PC-9 (cell line): ENCODE data around the gene BNIP3. TPM values are rescaled to one million over a fixed set of nuclear protein-coding genes. Genes with fewer than 3 reads are reported as not detected.
A peak's percentile ranks its signal among the peaks of the same experiment; 100 is the strongest.

ENCODE experiments used
- BruUV-seq: library from RNA; stranded (reverse); fragments of 400-500 nt; replicated peaks from 2 replicates; lab custom pipeline; 2021; lab: Mats Ljungman, UMichigan
- CTCF ChIA-PET: fragments of 300-600 bp; sonication (Branson Sonifier 250); formaldehyde crosslinking; loops from one replicate; lab custom pipeline; 2022; ENCODE audit warnings: antibody characterized with exemption; lab: Charles Lee
- POLR2A ChIA-PET: fragments of 300-600 bp; sonication (Branson Sonifier 250); formaldehyde crosslinking; loops from one replicate; lab custom pipeline; 2022; ENCODE audit warnings: antibody characterized with exemption; ENCODE audit not compliant: unreplicated experiment; lab: Charles Lee
- DNase-seq, 2 experiments: peaks; one replicate each; pipeline versions ENCODE4 v3.0.0 to v3.0.0-alpha.2; 2015 to 2022; ENCODE audit warnings: mixed read lengths in 1 of 2
- H2AFZ ChIP-seq: fragments of 200-600 bp; sonication (generic); 2 replicates; pipeline ENCODE4 v1.8.1; 2017; ENCODE audit warnings: antibody characterized with exemption
- H3F3A ChIP-seq: fragments of 200-600 bp; sonication (generic); 2 replicates; pipeline ENCODE4 v1.8.1; 2017; ENCODE audit warnings: antibody characterized with exemption, mild to moderate bottlenecking, low read depth; ENCODE audit not compliant: insufficient read depth
- H3K27ac ChIP-seq: fragments of 200-600 bp; sonication (generic); 2 replicates; pipeline ENCODE4 v1.6.1; 2016; ENCODE audit warnings: mixed run types
- H3K27me3 ChIP-seq: fragments of 200-600 bp; sonication (generic); 2 replicates; pipeline ENCODE4 v1.6.1; 2016; ENCODE audit warnings: low read depth, mixed run types; ENCODE audit not compliant: insufficient read depth
- H3K36me3 ChIP-seq: fragments of 200-600 bp; sonication (generic); 2 replicates; pipeline ENCODE4 v1.6.1; 2016; ENCODE audit warnings: low read depth, mixed run types
- H3K4me1 ChIP-seq: fragments of 200-600 bp; sonication (generic); replicated peaks from 2 replicates; pipeline ENCODE4 v1.6.1; 2016; ENCODE audit warnings: mixed run types; ENCODE audit not compliant: insufficient read depth
- H3K4me2 ChIP-seq: fragments of 200-600 bp; sonication (generic); 2 replicates; pipeline ENCODE4 v1.6.1; 2017; ENCODE audit warnings: mixed run types
- H3K4me3 ChIP-seq: fragments of 200-600 bp; sonication (generic); 2 replicates; pipeline ENCODE4 v1.6.1; 2016; ENCODE audit warnings: mixed run types
- H3K79me2 ChIP-seq: fragments of 200-600 bp; sonication (generic); 2 replicates; pipeline ENCODE4 v1.6.1; 2017; ENCODE audit warnings: low read depth, mixed run types
- H3K9me2 ChIP-seq: fragments of 200-600 bp; sonication (generic); 2 replicates; pipeline ENCODE4 v1.8.1; 2017; ENCODE audit warnings: mild to moderate bottlenecking; ENCODE audit not compliant: insufficient read depth
- H3K9me3 ChIP-seq: fragments of 200-600 bp; sonication (generic); 2 replicates; pipeline ENCODE4 v1.8.1; 2016; ENCODE audit warnings: low read depth; ENCODE audit not compliant: insufficient read depth
- H4K20me1 ChIP-seq: fragments of 200-600 bp; sonication (generic); 2 replicates; pipeline ENCODE4 v1.8.1; 2017; ENCODE audit not compliant: insufficient read depth
- CTCF ChIP-seq: fragments of 200-600 bp; sonication (generic); conservative IDR thresholded peaks from 2 replicates; pipeline ENCODE4 v1.6.1; 2017; ENCODE audit warnings: mixed run types, antibody characterized with exemption, mild to moderate bottlenecking, moderate library complexity
- EZH2 ChIP-seq: fragments of 200-600 bp; sonication (generic); IDR thresholded peaks from 2 replicates; pipeline ENCODE4 v1.8.0; 2017; ENCODE audit warnings: antibody characterized with exemption, low read depth
- intact Hi-C: fragments of 100-400 bp; cut with micrococcal nuclease; formaldehyde crosslinking; loops from one replicate; pipeline ENCODE4 v1.10.0; 2022; ENCODE audit not compliant: unreplicated experiment
- total RNA-seq: library from RNA; stranded (reverse); gene quantifications from 2 replicates; pipeline ENCODE4 v1.2.3, GENCODE V29; 2021

The BNIP3 gene
- total RNA-seq, 1 experiment from 2014 or later: 21.0 TPM

GRCh38 chr10:131983780-131984179 is 2.1 kb upstream of the BNIP3 start:
- intact Hi-C loops: no loop called here
- no peak overlapping the region for H3K27ac ChIP-seq

GRCh38 chr10:131982796-131983195 is 1.1 kb upstream of the BNIP3 start:
- no peaks in the 10 kb centered on the region for H3K4me1 ChIP-seq
- H3K27me3 ChIP-seq: no peaks in the 10 kb centered on the region
- H2AFZ ChIP-seq: no peak overlapping the region
- peaks cover 7% of the 10 kb centered on the region; the same call in 1 of the 2 replicates for H3F3A ChIP-seq
- DNase-seq: no peak
- H3K9me2 ChIP-seq: no peaks in the 10 kb centered on the region
- BruUV-seq: TSS peak; percentile 22
- H3K27ac ChIP-seq: no peak overlapping the region
- TF ChIP-seq CTCF (no peak), EZH2 (no peak)
- H3K36me3 ChIP-seq: no peaks in the 10 kb centered on the region
- no peaks in the 10 kb centered on the region for H3K79me2 ChIP-seq
- no peak overlapping the region for H3K4me3 ChIP-seq
- H3K9me3 ChIP-seq: no peaks in the 10 kb centered on the region
- ChIA-PET POLR2A (no interaction called here), CTCF (no interaction called here)
- no peak overlapping the region for H3K4me2 ChIP-seq
- no peaks in the 10 kb centered on the region for H4K20me1 ChIP-seq
- intact Hi-C loops: no loop called here

More at GRCh38 chr10:131983780-131984179, 2.1 kb upstream of the BNIP3 start:
- Histone ChIP-seq H3K36me3 (no peaks in the 10 kb centered on the region), H3K9me3 (no peaks in the 10 kb centered on the region), H3K27me3 (no peaks in the 10 kb centered on the region), H3K79me2 (no peaks in the 10 kb centered on the region), H3K4me1 (no peaks in the 10 kb centered on the region), H2AFZ (no peak overlapping the region), H3K9me2 (no peaks in the 10 kb centered on the region), H3F3A (peaks cover 7% of the 10 kb centered on the region; the same call in 1 of the 2 replicates), H3K4me3 (no peak overlapping the region), H3K4me2 (0 out of 2 replicates have a peak overlapping the region, but pooled peaks have one; percentile 7), H4K20me1 (no peaks in the 10 kb centered on the region)
- DNase-seq: peak in 1 of 2 experiments; percentile 77
- no TSS peak for BruUV-seq
- POLR2A ChIA-PET: no interaction called here
- CTCF ChIA-PET: no interaction called here
- TF ChIP-seq CTCF: no peak
- TF ChIP-seq EZH2: no peak

GRCh38 chr10:131982185-131982756 is 548 bp upstream of the BNIP3 start:
- ChIA-PET POLR2A (no interaction called here), CTCF (no interaction called here)
- H4K20me1 ChIP-seq: no peaks in the 10 kb centered on the region
- peak overlapping the region; percentile 70; the same call in 1 of the 2 replicates for H3K4me2 ChIP-seq
- H2AFZ ChIP-seq: no peak overlapping the region
- H3K79me2 ChIP-seq: no peaks in the 10 kb centered on the region
- intact Hi-C loops: no loop called here
- H3K4me3 ChIP-seq: peak overlapping the region; percentile 40; the same call in 1 of the 2 replicates
- no peaks in the 10 kb centered on the region for H3K4me1 ChIP-seq
- no peaks in the 10 kb centered on the region for H3K9me2 ChIP-seq
- peaks cover 7% of the 10 kb centered on the region; the same call in 1 of the 2 replicates for H3F3A ChIP-seq
- BruUV-seq: no TSS peak
- H3K36me3 ChIP-seq: no peaks in the 10 kb centered on the region
- H3K27me3 ChIP-seq: no peaks in the 10 kb centered on the region
- H3K27ac ChIP-seq: no peak overlapping the region
- no peaks in the 10 kb centered on the region for H3K9me3 ChIP-seq
- DNase-seq: no peak
- no peak for TF ChIP-seq EZH2
